Globus pallidus (tissue), 1 donor: ENCODE results near the gene APLNR.

Experiments
- DNase-seq: peaks from one replicate; pipeline ENCODE4 v3.0.0-alpha.2; 2015; ENCODE audit warnings: low spot score

Gene APLNR

DNA sequence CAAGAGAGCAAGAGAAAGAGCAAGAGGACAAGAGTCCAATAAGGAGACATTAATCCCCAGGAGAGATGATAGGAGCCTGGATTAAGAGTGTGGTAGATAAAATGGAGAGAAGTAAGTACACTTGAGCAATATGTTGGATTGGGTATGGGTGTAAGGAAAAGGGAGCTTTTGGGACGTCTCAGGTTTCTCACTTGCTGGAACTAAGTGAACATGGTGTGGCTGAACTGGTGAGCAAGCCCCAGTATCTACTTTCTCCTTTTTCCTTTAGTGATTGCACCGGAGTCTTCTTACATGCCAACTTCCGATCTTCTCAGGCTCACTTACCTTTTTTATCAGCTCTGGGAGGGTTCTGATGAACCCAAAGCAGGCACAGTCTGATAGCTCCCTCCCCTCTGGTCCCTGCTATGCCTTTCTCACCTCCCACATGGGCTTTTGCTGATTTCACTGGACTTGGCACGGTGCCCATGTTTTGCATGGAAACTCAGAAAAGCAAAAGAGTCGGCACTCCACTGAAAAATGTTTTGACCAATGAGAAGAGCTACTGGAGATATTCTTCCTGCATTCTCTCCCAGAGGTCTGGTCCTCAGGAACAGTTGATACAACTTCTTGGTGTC, 14.5 kb upstream of the APLNR start:
- no peak for DNase-seq

DNA sequence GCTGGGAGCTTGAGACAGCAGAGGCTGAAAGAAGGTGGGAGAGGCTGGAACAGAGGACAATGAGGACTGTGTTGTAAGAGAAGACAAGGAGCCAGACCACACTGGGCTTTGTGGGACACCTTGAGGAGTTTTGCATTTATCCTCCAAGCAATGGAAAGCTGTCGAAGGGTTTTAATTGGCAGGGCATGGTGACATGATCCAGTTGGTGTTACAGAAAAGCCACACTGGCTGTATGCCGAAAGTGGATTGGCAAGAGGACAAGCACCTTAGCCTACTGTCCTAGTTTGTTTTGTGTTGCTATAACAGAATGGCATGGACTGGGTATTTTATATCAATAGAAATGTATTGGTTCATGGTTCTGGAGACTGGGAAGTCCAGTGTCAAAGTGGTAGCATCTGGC, 14.0 kb upstream of the APLNR start:
- DNase-seq, result no peak

DNA sequence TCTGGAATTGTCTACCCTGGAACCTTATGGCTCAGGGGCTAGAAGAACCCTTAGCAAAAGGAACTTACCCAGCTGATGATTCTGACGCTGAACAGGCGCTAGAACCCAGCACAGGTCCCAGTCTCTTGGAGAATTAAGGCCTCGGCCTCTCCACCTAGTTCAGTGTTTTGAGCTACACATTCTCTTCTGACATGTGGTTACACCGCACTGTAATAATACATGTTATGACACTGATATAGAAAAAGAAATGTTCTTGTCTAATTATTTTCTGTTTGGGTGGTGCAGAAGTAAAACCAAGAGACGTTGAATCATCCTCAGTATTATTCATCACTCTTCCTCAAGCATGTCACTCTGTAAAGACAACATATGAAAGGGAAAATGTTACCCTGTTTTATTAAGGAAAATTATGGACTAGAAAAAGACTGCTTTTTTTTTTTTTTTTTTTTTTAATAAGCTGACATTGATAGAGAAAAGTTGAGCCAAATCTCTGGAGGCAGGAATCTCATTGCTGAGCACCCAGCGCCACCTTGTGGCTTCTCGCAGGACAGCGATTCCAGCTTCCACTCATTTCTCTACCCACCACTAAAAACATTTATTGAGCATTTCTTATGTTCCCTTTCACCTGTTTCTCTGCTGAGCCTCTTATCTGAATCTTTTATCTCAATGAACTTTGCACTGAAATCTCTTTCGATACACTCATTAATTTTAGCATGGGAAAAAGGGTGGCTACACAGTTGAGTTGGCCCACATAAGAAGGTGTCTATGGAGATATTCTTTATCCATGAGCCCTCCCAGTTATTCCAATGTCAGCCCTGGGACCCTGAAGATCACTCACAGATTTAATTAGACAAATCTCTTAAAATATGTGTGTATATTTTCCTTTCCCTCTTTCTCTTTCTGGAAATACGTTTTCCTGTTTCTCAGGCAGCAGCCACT, 12.6 kb upstream of the APLNR start:
- DNase-seq, result no peak

DNA sequence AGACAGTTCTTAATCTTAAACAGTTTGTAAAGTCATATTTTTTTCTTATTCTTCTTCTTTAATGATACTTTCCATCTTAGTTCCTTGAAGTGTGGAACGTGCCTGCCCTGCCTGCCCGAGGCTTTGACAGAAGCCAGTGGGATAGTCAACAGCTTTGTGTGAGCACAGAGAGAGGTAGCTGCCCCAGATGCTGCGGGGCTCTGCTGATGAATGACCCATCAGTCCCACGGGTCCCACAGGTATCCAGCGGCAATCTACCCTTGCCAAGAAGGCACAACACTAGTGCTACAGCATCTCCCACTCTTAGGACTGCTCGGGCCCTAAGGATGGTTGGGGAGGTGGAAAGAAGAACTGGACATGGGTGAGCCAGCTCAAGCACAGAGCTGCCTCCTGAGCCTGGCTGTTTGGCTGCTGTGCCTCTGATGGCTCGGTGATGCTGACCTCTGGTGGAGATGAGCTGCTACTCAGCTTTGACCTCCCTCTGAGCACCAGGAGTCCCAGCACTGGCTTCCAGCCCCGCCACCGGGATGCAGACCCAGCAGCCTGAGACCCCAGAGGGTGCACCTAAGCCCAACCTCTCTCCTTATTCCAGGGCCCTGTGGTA, 11.8 kb upstream of the APLNR start:
- DNase-seq, result peak; percentile 26

DNA sequence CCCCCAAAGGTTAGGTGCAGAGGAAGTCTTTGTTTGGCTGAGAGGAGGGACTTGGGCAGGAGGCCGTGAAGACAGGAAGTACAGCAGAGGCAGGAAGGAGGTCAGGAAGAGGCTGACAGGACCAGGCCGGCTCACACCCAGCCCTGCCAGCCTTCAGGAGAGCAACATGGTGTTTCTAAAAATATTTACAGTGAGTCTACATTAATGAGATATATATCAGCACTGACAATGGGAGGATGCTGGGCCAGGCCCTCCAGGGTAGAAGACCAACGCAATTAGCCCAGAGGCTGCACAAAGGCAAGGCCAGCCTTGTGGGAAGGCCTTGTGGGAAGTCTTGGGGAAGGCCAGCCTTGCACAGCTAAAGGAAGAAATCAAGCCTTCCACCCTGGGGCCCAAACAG, 7.9 kb upstream of the APLNR start:
- DNase-seq, result no peak

DNA sequence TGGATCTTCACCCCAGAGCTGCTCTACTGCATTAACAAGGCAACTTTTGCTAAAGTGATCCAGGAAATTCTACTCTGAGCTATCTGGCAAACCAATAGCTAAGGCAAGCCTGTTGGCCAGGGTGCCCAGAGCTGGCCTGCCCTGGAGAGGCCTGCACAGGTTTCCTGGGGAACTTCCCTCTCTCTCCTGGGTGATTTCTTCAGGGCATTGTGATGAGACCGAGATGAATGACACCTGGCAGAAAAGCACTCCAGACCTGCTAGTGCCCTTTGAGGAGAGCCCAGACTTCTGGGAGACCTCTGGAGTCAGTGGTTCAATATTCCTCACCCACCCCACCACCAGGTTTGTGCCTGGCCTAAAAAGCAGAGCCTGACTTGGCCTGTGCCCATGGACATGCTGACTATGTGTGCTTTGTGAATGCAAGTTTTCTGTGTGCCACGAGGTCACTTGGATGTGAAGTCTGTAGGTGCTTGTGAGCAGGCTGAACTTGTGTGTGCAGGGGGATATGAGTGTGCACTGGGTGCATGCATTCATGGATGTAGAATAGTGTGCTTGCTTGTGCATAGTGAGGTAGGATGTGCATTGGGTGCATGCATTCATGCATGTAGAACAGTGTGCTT, 4.4 kb upstream of the APLNR start:
- no peak for DNase-seq

DNA sequence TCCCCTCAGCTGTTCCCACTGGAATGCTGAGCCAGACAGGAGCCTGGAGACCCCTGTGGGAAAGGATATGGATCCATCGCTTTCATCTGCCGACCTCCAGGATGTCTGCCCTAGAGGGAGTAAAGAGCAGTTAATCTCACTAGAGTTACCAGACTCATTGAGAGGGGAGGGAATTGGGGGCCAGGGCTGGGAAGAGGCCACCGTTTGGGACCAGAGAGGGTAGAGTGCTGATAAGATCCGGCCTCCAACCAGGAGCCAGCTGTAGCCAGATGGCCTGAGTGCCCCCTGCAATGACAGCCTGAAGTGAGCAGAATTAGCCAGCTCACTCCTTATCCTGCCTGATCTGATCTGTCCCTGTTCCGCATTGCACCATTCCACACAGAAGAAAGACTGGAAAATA, 3.7 kb upstream of the APLNR start:
- no peak for DNase-seq

DNA sequence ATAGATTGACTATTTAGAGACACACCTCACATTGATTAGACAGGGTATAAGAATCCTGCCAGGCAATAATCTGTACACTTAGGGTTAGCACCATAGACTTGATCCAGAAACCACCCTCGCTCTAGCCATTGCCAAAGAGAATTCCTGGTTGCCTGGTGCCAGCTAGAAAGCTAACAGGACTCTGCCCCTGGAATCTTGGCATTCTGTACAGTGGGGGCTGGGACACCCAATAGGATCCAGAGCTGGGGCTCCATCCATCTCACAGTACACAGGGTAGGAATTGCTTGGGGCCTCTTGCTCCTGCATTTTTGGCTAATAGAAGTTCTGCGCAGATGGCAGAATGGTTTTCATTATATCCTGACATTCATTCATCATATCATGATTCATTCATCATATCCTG, 3.0 kb upstream of the APLNR start:
- no peak for DNase-seq

DNA sequence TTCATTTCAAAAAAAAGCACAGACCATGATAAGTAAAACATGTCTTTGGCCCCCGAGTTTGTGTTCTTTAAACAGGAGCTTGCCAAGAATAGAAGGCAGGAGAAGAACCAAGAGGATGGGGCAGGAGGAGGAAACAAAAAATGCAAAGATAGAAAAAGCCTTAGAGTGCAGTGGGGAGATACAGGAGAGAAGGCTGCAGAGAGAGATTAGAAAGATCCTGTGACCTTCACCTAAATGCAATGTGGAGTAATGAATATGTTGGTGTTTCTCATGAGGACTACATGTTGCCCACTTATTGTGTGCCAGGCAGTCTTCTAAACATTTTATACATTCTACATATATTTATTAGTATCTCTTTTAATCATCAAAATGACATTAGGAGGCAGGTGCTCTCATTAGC, 2.3 kb upstream of the APLNR start:
- no peak for DNase-seq

DNA sequence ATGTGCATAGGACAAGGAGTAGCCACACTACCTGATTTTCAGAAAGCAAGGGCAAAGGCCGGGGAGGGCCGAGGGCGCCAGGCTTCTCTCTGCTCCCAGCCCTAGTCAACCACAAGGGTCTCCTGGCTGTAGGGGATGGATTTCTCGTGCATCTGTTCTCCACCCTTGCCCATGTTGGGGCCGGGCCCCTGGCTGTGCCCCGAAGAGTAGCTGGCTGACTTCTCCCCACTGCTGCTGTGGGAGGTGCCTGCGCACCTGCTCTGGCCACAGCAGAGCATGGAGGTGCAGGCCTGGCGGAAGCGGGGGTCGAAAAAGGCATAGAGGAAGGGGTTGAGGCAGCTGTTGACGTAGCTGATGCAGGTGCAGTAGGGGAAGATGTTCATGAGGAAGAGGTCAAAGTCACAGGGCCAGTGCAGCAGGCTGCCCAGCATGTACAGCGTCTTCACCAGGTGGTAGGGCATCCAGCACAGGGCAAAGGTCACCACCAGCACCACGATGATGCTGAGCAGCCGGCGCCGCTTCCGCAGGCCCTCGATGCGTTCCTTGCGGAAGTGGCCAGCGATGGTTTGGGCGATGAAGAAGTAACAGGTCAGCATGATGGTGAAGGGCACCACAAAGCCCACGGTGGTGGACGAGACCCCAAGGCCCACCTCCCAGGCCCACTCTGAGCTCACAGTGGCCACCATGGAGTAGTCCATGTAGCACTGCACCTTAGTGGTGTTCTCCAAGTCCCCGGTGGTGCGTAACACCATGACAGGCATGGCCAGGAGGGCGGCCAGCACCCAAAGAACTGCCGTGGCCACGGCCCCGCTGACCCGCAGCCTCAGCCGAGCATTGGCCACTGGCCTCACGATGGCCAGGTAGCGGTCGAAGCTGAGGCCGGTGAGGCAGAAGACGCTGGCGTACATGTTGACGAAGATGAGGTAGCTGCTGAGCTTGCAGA, 1.0 kb downstream of the APLNR start:
- DNase-seq, result no peak

DNA sequence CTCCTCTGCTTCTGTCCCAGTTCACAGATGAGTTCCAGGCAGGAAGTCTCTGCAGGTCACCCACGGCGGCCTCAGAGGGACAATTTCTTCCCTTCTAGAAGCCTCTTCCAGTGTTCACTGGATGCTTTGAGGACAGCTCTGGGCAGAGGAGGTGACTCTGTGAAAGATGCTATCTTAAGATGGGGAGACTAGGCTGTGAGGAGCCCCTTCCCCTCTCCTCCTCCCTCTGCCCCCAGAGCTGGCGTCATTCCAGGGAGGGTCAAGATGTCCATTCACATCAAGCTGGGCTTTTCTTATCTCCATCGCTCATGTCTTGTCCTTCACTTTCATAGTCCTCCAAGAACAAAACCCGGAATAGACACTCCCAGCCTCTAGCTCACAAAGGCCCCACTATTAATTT, 3.3 kb downstream of the APLNR start:
- no peak for DNase-seq

DNA sequence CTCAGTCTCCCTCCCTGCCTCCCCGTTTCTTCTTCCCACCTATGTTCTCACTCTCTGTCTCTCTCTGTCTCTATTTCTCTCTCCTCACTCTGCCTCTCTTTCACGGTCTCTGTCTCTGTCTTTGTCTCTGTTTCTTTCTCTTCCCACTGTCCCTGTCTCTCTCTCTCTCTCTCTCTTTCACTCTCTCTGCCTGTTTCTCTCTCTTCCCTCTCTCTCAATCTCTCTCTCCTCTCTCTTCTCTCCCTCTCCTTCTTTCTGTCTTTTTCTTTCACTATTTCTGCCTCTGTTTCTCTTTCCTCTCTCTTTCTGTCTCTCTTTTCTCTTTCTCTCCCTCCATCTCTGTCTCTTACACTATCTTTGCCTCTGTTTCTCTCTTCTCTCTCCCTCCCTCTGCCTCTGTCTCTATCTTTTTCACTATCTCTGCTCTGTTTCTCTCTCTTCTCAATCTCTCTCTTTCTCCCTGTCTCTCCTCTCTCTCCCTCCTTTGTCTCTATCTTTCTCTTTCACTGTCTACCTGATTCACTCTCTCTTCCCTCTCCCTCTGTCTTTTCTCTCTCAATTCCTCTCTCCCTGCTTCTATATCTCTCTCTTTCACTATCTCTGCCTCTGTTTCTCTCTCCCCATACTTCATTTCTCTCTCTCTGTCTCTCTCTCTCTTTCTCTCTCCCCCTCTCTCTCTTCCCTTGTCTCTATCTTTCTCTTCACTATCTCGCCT, 5.4 kb downstream of the APLNR start:
- DNase-seq, result no peak

DNA sequence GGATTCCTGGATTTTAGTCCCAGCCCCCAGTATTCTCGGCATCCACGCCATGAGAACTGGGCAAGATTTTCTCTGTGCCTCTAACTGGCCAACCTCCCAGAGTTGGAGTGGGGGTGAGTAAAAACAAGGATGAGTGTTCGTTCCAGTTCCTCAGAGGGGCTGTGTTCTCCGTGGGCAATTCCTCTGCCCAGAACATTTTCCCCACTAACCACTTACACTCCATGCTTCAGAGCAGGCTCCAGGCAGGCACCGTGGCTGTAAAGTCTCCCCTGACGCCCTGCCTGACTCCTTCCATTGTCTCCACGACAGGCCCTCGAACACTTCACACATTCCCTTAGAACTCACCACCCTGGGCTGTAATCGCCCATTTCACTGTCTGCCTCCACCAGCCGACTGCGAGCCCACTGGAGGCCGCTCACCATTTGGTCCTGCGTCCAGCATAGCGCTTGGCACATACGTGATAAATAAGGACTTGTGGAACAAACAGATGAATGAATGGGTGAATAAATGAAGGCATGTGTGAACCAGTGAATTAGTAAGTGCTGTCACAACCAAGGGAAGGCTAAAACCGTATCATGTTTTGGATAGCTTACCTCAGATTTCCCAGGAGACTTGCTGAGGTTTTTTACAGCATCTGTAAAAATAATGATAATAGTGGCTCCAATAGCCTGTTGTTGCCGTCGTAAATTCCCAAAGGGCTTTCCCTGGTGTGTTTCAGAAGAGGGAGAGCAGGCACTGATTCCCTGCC, 6.1 kb downstream of the APLNR start:
- peak; percentile 59 for DNase-seq

DNA sequence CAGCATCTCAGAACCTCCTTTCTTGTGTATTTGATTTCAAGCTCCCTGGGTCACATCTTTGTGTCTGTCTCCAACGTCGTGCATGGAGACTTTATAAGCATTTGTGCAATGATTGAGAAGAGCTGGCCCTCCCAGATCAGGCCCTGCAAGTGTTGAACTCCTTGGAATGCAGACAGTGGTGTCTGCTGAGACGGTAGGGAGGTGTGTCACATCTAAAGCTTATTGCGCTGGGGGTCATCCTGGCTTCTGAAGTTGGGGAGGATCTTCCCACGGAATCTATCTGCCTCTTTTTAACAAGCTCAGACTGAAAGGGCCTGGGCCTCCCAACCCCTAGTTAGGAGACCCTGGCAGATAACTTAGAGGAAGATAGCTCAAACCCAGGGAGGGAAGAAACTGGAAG, 6.7 kb downstream of the APLNR start:
- no peak for DNase-seq

DNA sequence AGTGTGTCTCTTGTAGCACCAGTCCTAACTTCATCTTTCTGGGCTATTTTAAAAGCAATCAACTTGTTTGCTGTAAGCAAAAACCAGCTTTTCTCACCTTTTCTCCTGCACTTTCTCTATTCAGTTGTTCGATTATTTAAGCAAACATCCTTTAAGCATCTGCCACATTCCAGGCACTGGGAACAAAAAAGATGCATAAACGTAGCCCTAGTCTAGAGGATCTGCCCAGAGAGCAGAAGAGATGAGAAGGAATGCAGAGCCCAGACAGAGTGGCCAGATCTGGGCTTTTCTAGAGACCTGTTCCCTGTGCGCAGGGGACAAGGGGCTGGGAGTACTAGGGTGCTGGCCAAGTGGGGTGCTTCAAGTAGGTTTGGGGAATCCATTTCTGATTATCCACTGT, 8.4 kb downstream of the APLNR start:
- DNase-seq, result no peak

DNA sequence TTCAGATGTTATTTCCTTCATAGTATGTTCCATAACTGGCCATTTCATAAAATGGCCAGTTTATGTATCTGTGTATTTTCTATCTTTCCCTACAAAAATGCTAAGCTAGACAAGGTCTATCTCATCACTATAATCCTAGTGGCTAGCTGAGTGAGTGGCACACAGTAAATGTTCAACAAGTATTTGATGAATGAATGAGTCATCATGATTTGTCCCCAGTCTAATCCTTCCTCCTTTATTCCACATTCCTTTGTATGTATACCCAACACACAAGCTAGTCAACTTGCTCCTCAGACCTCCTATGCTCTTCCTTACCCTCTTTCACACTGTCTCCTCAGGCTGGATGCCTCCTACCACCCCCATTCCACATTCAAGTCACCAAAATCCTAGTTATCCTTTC, 12.5 kb downstream of the APLNR start:
- no peak for DNase-seq

DNA sequence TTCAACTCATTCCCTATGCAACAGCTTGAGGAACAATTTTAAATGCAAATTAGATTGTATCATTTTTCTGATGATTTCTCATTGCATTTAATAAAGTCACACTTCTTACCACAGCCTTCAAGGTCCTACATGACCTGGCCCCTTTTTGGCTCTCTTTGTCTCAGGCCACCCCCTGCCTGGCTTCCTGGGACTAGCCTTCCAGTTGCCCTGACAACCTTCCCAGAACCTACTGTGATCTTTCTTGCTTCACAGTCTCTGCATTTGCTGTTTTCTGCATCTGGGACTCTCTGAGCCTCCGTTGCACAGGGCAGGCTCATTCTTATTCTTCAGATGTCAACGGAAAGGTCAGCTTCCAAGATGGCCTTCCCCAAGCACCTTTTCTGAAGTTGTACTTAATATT, 12.9 kb downstream of the APLNR start:
- DNase-seq, result no peak

DNA sequence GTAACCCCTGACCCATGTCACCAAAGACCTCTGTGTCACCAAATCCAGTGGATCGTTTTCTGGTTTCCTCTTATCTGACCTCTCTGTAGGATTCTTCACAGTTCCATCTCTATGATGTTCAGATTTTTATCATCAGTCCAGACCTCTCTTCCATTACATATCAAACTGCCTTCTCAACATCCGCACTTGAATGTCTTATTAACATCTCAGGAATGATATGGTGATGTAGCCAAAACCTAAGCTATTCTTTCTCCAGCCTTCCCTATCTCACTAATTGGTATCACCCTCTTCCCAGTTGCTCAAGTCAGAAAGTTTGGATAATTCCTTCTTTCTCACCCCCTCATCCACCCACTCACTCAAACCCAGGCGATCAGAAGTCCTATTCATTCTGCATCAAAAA, 13.4 kb downstream of the APLNR start:
- DNase-seq, result no peak

DNA sequence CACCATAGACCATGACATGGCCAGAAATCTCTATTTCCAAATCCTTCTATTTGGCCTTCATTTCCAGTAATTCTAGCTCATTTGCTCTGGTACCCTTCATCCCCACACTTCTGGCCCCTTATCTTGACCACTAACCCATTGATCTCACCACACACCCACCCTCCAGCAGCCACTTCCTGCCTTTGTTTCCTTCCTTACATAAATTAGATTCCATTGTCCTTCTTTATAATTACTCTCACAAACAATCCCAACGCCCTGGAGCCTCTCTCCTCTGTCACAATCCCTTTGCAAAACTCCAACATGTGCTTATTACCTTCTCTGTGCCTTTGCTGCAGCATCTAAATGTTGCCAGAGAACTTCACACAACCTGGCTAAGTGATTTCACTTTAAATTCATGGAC, 14.8 kb downstream of the APLNR start:
- no peak for DNase-seq

DNA sequence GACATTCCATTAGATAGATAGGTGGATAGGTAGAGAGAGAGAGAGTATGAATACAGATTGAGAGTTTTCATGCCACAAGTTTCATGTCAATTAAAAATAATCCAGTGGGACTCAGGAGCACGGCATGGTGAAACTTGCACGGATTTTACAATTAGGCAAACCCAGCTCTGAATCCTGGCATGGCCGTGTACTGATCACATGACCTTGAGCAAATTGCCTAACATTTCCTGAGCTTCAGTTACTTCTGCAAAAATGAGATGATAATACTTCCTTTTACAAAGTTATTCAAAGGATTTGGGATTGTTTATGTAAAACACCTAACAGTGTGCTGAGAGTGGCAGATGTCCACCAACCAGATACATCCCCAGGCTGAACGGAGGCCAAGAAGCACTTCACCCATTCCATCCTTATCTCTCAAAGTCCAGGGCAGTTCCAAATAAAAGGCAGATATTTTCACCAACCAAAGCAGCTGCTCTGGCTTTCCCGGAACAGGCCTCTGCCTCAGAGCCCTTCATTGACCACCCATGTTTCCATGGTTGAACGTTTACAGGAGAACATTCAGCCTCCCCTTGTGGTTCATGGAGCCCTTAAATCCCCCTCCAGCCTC, 17.9 kb downstream of the APLNR start:
- DNase-seq, result no peak
